ENCODE data around the gene TSPAN18.
A peak's percentile ranks its signal among the peaks of the same experiment; 100 is the strongest.

Gene TSPAN18

DNA sequence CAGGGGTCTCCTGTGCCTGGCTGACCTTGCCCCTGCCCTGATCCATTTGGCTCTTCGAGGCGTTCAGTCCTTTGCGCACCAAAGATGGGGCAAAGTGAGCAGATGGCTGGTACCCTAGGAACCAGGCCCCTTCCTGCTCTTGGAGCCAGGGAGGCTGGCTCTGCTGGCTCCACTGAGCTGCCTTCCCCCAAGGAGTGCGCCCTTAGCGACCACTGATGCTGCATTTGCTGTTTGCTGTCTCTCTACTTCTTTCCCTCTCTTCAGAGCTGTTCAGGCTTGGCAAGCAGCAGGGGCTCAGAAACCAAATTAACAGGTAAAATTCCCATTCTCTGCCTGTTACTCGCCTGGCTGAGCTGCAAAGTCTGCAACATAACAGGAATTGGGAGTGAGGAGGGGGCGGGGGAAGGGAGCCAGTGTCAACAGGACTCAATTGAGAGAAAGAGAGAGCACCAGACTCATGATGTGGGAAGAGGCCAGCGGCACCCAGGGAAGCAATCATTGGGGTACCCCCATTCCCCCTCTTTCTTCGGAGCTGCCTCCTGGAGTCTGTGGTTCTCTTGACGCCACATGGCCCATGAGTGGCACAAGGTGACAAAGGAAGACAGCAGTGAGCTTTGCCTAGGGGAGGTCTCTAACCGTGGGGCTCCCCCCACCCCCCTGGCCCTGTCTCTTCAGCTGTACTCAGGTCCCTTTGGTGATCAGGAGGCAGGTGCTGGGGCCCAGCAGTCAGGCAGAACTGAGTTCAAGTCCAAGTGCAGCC is 121.6 kb downstream of the TSPAN18 start:
- Histone ChIP-seq H3K4me3 (ENCODE audit: low read depth in 1 of 2, low read length in 2 of 2) (no peak overlapping the region), H3K27ac (ENCODE audit: low read length) (no peak overlapping the region), H3K4me1 (ENCODE audit: control insufficient read depth in 1 of 2, insufficient read depth in 2 of 2, low read length in 2 of 2) (peaks cover 0 to 8% of the 10 kb centered on the region in 2 donors), H3K27me3 (ENCODE audit: low read depth, low read length) (no peaks in the 10 kb centered on the region), H3K9me3 (ENCODE audit: control insufficient read depth in 1 of 2, low read length in 2 of 2) (peaks cover 0 to 5% of the 10 kb centered on the region in 2 donors), H3K36me3 (ENCODE audit: control insufficient read depth in 1 of 2, insufficient read depth in 2 of 2, low read length in 2 of 2) (peaks cover 0 to 6% of the 10 kb centered on the region in 2 donors)

DNA sequence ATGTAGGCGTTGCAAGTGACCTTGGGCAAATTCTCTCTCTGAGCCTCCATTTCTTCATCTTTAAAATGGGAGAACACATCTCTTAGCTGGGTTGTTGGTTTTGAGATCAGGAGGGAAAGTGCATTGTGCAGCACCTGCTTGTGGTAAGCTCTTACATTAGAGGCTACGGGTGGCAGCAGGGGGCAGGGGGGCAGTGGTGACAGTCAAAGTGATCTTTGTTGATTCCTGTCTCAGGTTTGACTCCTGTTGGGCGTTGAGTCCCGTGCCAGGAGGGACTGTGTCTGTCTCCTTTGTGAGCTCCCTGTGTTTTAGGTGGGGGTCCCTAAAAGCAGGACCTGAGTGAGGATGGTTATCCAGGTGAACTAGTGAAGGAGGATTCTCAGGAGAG is 122.2 kb downstream of the TSPAN18 start:
- peaks cover 0 to 5% of the 10 kb centered on the region in 2 donors for H3K9me3 ChIP-seq (ENCODE audit: control insufficient read depth in 1 of 2, low read length in 2 of 2)
- H3K27ac ChIP-seq (ENCODE audit: low read length) = no peak overlapping the region
- H3K27me3 ChIP-seq (ENCODE audit: low read depth, low read length) = no peaks in the 10 kb centered on the region
- peaks cover 0 to 13% of the 10 kb centered on the region in 2 donors for H3K4me1 ChIP-seq (ENCODE audit: control insufficient read depth in 1 of 2, insufficient read depth in 2 of 2, low read length in 2 of 2)
- no peak overlapping the region for H3K4me3 ChIP-seq (ENCODE audit: low read depth in 1 of 2, low read length in 2 of 2)
- H3K36me3 ChIP-seq (ENCODE audit: control insufficient read depth in 1 of 2, insufficient read depth in 2 of 2, low read length in 2 of 2) = peaks cover 0 to 6% of the 10 kb centered on the region in 2 donors

DNA sequence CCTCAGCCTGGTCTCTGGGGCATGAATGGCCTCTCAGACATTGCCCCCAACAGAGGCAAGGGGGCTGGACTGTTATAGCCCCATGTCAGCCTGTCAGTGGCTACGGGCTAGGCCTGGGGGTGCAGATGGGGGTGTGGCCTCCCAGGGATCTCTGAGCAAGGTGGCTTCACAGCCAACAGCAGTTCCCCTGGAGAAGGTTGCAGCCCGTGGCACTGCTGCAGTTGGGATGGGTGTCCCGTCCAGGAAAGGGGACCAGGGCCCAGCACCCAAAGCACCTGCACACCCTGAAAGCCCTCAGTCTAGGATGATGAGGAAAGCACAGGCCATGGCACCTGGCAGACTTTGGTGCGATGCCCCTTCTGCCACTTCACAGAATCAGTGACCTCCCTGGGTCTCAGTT is 122.7 kb downstream of the TSPAN18 start:
- Histone ChIP-seq H3K9me3 (ENCODE audit: control insufficient read depth in 1 of 2, low read length in 2 of 2) (peaks cover 0 to 5% of the 10 kb centered on the region in 2 donors), H3K4me1 (ENCODE audit: control insufficient read depth in 1 of 2, insufficient read depth in 2 of 2, low read length in 2 of 2) (peaks cover 3 to 16% of the 10 kb centered on the region in 2 donors), H3K27ac (ENCODE audit: low read length) (no peak overlapping the region)

DNA sequence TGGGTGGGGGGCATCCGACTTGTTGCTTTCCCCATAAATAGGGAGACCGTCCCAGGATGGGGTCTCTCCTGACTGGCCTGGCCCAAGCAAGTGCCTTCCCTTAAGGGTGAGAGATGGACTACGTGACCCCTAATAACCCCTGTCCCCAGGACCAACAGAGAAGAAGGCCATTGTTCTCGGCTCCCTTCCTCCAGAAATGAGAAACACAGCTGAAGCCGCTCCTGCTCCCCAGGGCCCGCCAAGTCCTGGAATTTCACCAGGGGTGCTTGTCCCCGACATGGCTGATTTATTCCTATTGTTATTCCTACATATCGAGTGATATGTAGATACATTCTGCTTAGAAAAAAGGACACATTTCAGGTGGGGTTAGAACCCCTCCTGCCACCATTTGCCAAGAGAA is 123.2 kb downstream of the TSPAN18 start:
- no peak overlapping the region for H3K27ac ChIP-seq (ENCODE audit: low read length)
- H3K4me1 ChIP-seq (ENCODE audit: control insufficient read depth in 1 of 2, insufficient read depth in 2 of 2, low read length in 2 of 2) = peaks cover 8 to 17% of the 10 kb centered on the region in 2 donors
- H3K4me3 ChIP-seq (ENCODE audit: low read depth in 1 of 2, low read length in 2 of 2) = no peak overlapping the region
- peaks cover 0 to 5% of the 10 kb centered on the region in 2 donors for H3K9me3 ChIP-seq (ENCODE audit: control insufficient read depth in 1 of 2, low read length in 2 of 2)
- H3K36me3 ChIP-seq (ENCODE audit: control insufficient read depth in 1 of 2, insufficient read depth in 2 of 2, low read length in 2 of 2) = peaks cover 0 to 6% of the 10 kb centered on the region in 2 donors
- H3K27me3 ChIP-seq (ENCODE audit: low read depth, low read length) = no peaks in the 10 kb centered on the region

More for the DNA sequence above, 122.7 kb downstream of the TSPAN18 start:
- Histone ChIP-seq H3K27me3 (ENCODE audit: low read depth, low read length) (no peaks in the 10 kb centered on the region), H3K4me3 (ENCODE audit: low read depth in 1 of 2, low read length in 2 of 2) (no peak overlapping the region), H3K36me3 (ENCODE audit: control insufficient read depth in 1 of 2, insufficient read depth in 2 of 2, low read length in 2 of 2) (peaks cover 0 to 6% of the 10 kb centered on the region in 2 donors)

DNA sequence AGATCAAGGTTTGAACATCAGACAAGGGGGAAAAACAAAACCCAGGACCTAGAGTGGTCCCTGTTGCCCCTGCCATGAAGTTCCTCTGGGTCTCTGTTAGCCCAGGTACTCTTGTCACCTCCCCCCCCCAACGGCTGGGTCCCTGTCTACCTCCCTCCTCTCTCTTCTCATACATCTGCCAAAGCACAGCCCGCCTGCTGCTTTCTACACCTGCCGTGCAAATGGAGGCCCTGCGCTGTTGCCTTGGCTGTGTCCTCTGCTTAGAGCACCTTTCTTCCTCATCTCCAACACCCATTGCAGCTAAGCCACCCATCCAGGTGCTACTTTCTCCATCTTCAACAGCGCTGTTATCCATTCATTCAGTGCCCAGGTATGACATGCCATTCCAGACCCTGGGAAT is 124.7 kb downstream of the TSPAN18 start:
- Histone ChIP-seq H3K27ac (ENCODE audit: low read length) (no peak overlapping the region), H3K4me1 (ENCODE audit: control insufficient read depth in 1 of 2, insufficient read depth in 2 of 2, low read length in 2 of 2) (peaks cover 10 to 17% of the 10 kb centered on the region in 2 donors), H3K36me3 (ENCODE audit: control insufficient read depth in 1 of 2, insufficient read depth in 2 of 2, low read length in 2 of 2) (peaks cover 0 to 6% of the 10 kb centered on the region in 2 donors), H3K9me3 (ENCODE audit: control insufficient read depth in 1 of 2, low read length in 2 of 2) (peaks cover 0 to 5% of the 10 kb centered on the region in 2 donors), H3K27me3 (ENCODE audit: low read depth, low read length) (no peaks in the 10 kb centered on the region), H3K4me3 (ENCODE audit: low read depth in 1 of 2, low read length in 2 of 2) (no peak overlapping the region)

DNA sequence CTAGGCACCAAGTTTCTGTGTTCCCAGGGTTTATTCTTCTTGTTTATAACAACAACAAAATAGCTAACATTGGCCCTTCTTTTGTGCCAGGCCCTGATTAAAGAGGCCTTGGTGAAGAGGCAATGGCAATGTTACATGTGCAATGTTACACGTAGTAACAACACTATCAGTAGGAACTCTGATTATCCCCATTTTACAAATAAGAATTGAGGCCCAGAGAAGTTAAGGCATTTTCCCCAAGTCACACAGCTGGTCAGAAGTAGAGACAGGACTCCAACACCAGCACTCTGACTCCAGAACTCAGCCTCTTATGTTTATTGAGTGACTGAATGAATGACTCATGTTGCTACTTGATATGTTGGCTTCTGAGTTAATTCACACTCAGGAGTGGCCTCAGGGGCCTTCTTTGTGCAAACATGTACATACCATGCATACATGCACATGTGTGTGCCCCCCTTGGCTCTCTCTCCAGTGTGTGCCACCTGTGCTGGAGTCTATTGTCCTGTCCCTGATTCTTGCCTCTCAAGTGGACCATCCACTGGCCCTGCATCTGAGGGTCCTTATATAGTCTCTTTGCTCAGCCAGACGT is 125.5 kb downstream of the TSPAN18 start:
- peaks cover 0 to 2% of the 10 kb centered on the region in 2 donors for H3K9me3 ChIP-seq (ENCODE audit: control insufficient read depth in 1 of 2, low read length in 2 of 2)
- no peak overlapping the region for H3K4me3 ChIP-seq (ENCODE audit: low read depth in 1 of 2, low read length in 2 of 2)
- peaks cover 10 to 19% of the 10 kb centered on the region in 2 donors for H3K4me1 ChIP-seq (ENCODE audit: control insufficient read depth in 1 of 2, insufficient read depth in 2 of 2, low read length in 2 of 2)
- no peaks in the 10 kb centered on the region for H3K27me3 ChIP-seq (ENCODE audit: low read depth, low read length)
- no peak overlapping the region for H3K27ac ChIP-seq (ENCODE audit: low read length)
- peaks cover 0 to under 1% of the 10 kb centered on the region in 2 donors for H3K36me3 ChIP-seq (ENCODE audit: control insufficient read depth in 1 of 2, insufficient read depth in 2 of 2, low read length in 2 of 2)

DNA sequence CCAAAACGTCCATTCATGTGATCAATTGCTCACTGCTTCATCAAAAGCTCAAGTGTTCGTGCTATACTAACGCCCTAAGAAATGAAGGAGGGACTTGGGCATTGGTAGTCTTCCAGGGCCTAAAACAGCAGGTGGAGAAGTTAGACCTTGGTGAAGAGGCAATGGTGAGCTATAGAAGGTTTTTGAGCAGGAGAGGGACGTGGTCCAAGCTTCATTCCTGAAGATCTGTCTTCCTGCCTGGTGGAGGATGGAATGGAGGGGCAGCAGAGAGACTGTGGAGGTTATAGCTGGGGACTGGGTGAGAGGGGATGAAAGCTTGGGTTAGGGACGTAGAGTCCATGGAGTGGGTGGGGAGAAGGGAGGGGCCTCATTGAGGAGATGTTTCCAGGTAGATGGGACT is 126.2 kb downstream of the TSPAN18 start:
- Histone ChIP-seq H3K27ac (ENCODE audit: low read length) (no peak overlapping the region), H3K4me1 (ENCODE audit: control insufficient read depth in 1 of 2, insufficient read depth in 2 of 2, low read length in 2 of 2) (peaks cover 10 to 23% of the 10 kb centered on the region in 2 donors), H3K36me3 (ENCODE audit: control insufficient read depth in 1 of 2, insufficient read depth in 2 of 2, low read length in 2 of 2) (no peaks in the 10 kb centered on the region), H3K9me3 (ENCODE audit: control insufficient read depth in 1 of 2, low read length in 2 of 2) (no peaks in the 10 kb centered on the region), H3K27me3 (ENCODE audit: low read depth, low read length) (no peaks in the 10 kb centered on the region), H3K4me3 (ENCODE audit: low read depth in 1 of 2, low read length in 2 of 2) (no peak overlapping the region)

DNA sequence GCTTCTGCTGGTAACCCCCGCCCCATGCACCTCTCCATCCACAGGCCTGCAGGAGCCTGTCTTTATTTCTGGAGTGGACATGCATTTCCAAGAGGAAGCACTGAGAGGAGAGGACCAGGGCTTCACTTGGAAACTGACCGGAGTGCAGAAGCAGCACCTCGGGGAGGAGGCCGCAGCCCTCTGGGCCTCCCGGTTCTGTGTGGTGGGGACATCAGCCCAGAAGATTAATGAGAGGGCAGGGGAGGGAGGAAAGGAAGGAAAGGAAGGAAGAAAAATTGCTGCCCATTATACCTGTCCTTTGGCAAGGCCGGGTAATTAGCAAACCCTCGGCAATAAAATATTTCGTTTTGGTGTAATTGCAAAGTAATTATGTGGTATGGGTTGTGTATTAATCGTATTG is 126.9 kb downstream of the TSPAN18 start:
- Histone ChIP-seq H3K4me3 (ENCODE audit: low read depth in 1 of 2, low read length in 2 of 2) (no peak overlapping the region), H3K27me3 (ENCODE audit: low read depth, low read length) (no peaks in the 10 kb centered on the region), H3K36me3 (ENCODE audit: control insufficient read depth in 1 of 2, insufficient read depth in 2 of 2, low read length in 2 of 2) (no peaks in the 10 kb centered on the region), H3K9me3 (ENCODE audit: control insufficient read depth in 1 of 2, low read length in 2 of 2) (no peaks in the 10 kb centered on the region), H3K4me1 (ENCODE audit: control insufficient read depth in 1 of 2, insufficient read depth in 2 of 2, low read length in 2 of 2) (peaks cover 10 to 27% of the 10 kb centered on the region in 2 donors), H3K27ac (ENCODE audit: low read length) (no peak overlapping the region)

DNA sequence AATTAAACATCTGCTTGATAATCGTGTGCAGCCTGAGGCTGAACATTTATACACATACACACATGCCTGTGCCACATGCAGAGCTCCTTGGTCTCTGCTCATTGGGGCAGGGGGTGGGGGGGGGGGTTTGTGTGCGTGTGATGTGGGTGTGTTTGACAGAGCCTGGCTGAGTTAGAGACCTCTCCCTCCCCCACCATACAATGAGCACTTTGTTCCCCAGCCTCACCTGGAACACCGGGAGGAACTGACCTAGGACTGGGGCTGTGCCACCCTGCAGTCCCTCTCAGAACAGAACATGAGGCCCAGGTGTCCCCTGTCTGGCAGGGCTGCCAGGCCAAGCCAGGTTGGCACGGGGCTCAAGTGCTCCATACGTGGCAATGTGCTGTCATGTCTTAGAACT is 127.3 kb downstream of the TSPAN18 start:
- no peak overlapping the region for H3K27ac ChIP-seq (ENCODE audit: low read length)
- no peaks in the 10 kb centered on the region for H3K36me3 ChIP-seq (ENCODE audit: control insufficient read depth in 1 of 2, insufficient read depth in 2 of 2, low read length in 2 of 2)
- H3K27me3 ChIP-seq (ENCODE audit: low read depth, low read length) = no peaks in the 10 kb centered on the region
- peaks cover 10 to 29% of the 10 kb centered on the region in 2 donors for H3K4me1 ChIP-seq (ENCODE audit: control insufficient read depth in 1 of 2, insufficient read depth in 2 of 2, low read length in 2 of 2)
- H3K9me3 ChIP-seq (ENCODE audit: control insufficient read depth in 1 of 2, low read length in 2 of 2) = no peaks in the 10 kb centered on the region
- no peak overlapping the region for H3K4me3 ChIP-seq (ENCODE audit: low read depth in 1 of 2, low read length in 2 of 2)

DNA sequence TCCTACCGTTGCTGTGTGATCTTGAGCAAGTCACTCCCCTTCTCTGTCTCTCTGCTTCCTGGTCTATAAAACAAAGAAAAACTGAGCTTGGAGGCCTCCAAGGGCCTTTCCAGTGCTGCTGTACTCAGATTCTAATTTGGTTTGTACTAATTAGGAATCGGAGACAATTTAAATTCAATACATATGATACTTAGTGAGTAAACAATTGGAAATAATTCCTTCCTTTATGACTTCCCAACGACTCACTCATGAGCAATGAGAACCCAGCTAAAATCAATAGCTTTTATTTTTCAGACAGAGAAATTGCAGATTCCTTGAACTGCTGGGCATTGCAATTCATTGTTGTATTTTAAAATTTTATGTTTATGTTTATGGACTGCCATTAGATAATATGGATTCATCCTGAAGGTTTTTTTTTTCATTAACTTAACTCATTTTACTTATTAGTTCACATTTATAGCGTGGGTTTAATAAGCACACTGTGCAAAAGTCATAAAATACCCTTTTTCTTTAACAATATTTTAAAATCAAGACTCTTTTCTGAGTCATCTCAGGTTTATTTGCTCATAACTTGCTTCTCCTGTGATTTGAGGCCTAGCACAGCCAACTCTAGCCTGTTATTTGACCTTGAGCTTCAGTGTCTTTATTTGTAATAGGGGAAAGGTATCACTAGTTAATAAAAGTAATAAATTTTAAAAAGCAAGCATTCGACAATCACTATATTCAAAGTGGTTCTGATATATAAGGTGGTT is 128.2 kb downstream of the TSPAN18 start:
- no peaks in the 10 kb centered on the region for H3K9me3 ChIP-seq (ENCODE audit: control insufficient read depth in 1 of 2, low read length in 2 of 2)
- no peaks in the 10 kb centered on the region for H3K27me3 ChIP-seq (ENCODE audit: low read depth, low read length)
- peaks cover 10 to 35% of the 10 kb centered on the region in 2 donors for H3K4me1 ChIP-seq (ENCODE audit: control insufficient read depth in 1 of 2, insufficient read depth in 2 of 2, low read length in 2 of 2)
- peak overlapping the region; percentile 58 for H3K27ac ChIP-seq (ENCODE audit: low read length)
- H3K36me3 ChIP-seq (ENCODE audit: control insufficient read depth in 1 of 2, insufficient read depth in 2 of 2, low read length in 2 of 2) = no peaks in the 10 kb centered on the region
- H3K4me3 ChIP-seq (ENCODE audit: low read depth in 1 of 2, low read length in 2 of 2) = no peak overlapping the region

DNA sequence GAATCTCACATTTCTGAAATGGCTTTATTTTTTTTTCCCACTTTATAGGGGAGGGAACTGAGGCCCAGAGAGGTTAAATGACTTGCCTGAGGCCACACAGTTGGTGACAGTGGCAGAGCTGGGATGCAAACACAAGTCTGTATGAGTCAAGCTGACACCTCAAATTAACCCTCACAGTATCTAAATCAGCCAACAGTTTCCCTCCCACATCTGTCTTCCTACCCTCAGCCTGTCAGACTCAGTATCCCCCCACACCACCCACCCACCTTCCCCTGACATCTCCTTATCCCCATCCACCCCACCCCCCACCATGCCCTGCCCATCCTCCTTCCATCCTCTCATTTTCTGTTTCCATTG is 128.7 kb downstream of the TSPAN18 start:
- Histone ChIP-seq H3K9me3 (ENCODE audit: control insufficient read depth in 1 of 2, low read length in 2 of 2) (no peaks in the 10 kb centered on the region), H3K4me1 (ENCODE audit: control insufficient read depth in 1 of 2, insufficient read depth in 2 of 2, low read length in 2 of 2) (peaks cover 10 to 40% of the 10 kb centered on the region in 2 donors), H3K27me3 (ENCODE audit: low read depth, low read length) (no peaks in the 10 kb centered on the region), H3K4me3 (ENCODE audit: low read depth in 1 of 2, low read length in 2 of 2) (no peak overlapping the region), H3K36me3 (ENCODE audit: control insufficient read depth in 1 of 2, insufficient read depth in 2 of 2, low read length in 2 of 2) (no peaks in the 10 kb centered on the region), H3K27ac (ENCODE audit: low read length) (no peak overlapping the region)
